ENCODE results near the gene PCBP3. TPM values are rescaled to one million over a fixed set of nuclear protein-coding genes. Genes with fewer than 3 reads are reported as not detected.
"Not testable (repeated sequence)": the region's sequence is repeated elsewhere in the genome, so short reads cannot be mapped to it uniquely, and the experiment has no call there.

Gene PCBP3
- total RNA-seq, 1 donor from 2014 or later: 2.5 TPM

DNA sequence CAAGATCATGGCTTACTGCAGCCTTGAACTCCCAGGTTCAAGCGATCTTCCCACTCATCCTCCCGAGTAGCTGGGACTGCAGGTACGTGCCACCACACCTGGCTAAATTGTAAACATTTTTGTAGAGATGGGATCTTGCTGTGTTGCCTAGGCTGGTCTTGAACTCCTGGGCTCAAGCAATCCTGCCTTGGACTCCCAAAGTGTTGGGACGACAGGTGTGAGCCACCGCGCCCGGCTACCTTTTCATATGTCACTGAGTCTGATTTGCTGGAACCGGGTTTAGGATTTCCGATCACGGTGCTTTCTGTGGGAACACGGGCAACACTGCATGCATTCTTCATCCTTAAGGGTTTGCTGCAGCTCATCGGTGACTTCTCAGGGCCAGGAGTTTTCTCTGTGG lies 32.2 kb upstream of the PCBP3 start:
- Mint-ChIP-seq H3K4me1 (ENCODE audit: unreplicated experiment) (peaks cover 2% of the 10 kb centered on the region), H3K36me3 (ENCODE audit: low read depth, unreplicated experiment) (peaks cover 3% of the 10 kb centered on the region), H3K27ac (ENCODE audit: unreplicated experiment) (no peak overlapping the region), H3K9me3 (ENCODE audit: unreplicated experiment) (no peaks in the 10 kb centered on the region), H3K4me3 (ENCODE audit: unreplicated experiment) (no peak overlapping the region), H3K27me3 (ENCODE audit: unreplicated experiment) (peaks cover 2% of the 10 kb centered on the region)
- no peak for DNase-seq (ENCODE audit: low spot score)
- TF ChIP-seq, protein P1, sequence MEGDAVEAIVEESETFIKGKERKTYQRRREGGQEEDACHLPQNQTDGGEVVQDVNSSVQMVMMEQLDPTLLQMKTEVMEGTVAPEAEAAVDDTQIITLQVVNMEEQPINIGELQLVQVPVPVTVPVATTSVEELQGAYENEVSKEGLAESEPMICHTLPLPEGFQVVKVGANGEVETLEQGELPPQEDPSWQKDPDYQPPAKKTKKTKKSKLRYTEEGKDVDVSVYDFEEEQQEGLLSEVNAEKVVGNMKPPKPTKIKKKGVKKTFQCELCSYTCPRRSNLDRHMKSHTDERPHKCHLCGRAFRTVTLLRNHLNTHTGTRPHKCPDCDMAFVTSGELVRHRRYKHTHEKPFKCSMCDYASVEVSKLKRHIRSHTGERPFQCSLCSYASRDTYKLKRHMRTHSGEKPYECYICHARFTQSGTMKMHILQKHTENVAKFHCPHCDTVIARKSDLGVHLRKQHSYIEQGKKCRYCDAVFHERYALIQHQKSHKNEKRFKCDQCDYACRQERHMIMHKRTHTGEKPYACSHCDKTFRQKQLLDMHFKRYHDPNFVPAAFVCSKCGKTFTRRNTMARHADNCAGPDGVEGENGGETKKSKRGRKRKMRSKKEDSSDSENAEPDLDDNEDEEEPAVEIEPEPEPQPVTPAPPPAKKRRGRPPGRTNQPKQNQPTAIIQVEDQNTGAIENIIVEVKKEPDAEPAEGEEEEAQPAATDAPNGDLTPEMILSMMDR (IDR thresholded peaks at IDR 0.05; ENCODE audit: unreplicated experiment): no peak

DNA sequence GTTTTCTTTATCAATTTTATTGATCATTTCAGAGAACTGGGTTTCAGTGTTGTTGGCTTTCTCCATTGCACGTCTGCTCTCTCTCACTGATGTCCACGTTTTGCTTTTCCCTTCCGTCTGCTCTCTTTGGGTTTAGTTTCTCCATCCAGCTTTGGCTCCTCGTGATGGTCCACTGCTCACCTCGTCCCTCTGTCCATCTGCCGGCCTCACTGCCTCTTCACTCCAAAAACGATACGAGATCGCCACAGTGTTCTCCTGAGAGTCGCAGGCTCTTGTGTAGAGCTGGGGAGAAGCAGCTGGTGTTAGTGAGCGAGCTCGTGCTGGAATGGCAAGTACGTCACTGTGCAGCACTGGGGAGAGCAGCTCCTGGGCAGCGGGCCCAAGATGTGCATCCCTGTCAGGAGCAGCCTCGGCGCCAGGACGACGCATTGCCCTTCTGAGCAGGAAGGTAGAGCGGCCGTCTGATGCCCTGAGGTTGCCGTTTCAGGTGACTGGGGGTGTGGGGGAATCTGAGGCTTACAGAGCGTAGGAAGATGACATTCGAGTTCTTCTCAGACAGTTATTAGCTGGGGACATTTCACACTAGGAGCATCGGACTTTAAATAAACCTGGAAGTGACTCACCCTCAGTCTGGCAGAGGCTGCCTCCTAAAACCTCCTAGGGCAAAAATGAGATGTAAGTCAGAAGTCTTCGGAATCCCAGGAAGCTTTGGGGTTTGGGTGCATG lies 31.4 kb upstream of the PCBP3 start:
- peaks cover 2% of the 10 kb centered on the region for H3K36me3 Mint-ChIP-seq (ENCODE audit: low read depth, unreplicated experiment)
- DNase-seq (ENCODE audit: low spot score): no peak
- H3K9me3 Mint-ChIP-seq (ENCODE audit: unreplicated experiment): no peaks in the 10 kb centered on the region
- no peak overlapping the region for H3K27ac Mint-ChIP-seq (ENCODE audit: unreplicated experiment)
- TF ChIP-seq, protein P1 (IDR thresholded peaks at IDR 0.05; ENCODE audit: unreplicated experiment): no peak
- H3K4me1 Mint-ChIP-seq (ENCODE audit: unreplicated experiment): peaks cover 2% of the 10 kb centered on the region
- peaks cover 2% of the 10 kb centered on the region for H3K27me3 Mint-ChIP-seq (ENCODE audit: unreplicated experiment)
- no peak overlapping the region for H3K4me3 Mint-ChIP-seq (ENCODE audit: unreplicated experiment)

DNA sequence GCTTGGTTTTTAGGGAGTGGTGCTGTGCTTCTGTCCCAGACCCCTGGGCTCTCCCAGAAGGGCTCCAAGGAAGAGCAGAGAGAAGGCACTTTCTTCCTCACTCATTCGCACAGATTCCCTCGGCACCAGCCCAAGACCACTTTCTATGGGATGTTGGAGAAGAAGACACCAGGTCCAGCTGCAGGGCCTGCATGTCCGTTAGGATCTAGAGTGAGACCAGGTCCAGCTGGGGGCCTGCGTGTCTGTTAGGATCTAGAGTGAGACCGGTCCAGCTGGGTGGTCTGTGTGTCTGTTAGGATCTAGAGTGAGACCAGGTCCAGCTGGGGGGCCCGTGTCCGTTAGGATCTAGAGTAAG lies 30.9 kb upstream of the PCBP3 start:
- H3K36me3 Mint-ChIP-seq (ENCODE audit: low read depth, unreplicated experiment); H3K27me3 Mint-ChIP-seq (ENCODE audit: unreplicated experiment); H3K4me3 Mint-ChIP-seq (ENCODE audit: unreplicated experiment); DNase-seq (ENCODE audit: low spot score); H3K27ac Mint-ChIP-seq (ENCODE audit: unreplicated experiment); H3K9me3 Mint-ChIP-seq (ENCODE audit: unreplicated experiment); H3K4me1 Mint-ChIP-seq (ENCODE audit: unreplicated experiment): not testable (repeated sequence)

DNA sequence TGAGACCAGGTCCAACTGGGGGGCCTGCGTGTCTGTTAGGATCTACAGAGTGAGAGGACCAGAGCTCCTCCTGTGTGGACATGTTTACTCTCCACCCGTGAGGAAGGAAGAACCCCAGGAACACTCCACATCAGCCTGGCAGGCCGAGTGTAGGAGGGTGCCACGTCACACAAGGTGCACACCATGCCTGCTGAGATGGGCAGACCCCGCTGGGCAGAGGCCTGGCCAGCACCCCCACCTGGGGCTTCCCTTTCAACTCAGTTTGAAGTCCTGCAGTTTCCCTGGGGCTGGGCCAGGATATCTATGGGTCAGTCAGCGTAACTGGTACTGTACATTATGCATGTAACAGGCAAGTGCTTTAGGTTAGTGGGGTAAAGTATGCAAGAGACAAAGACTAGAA lies 30.1 kb upstream of the PCBP3 start:
- no peaks in the 10 kb centered on the region for H3K4me1 Mint-ChIP-seq (ENCODE audit: unreplicated experiment)
- H3K27ac Mint-ChIP-seq (ENCODE audit: unreplicated experiment): no peak overlapping the region
- DNase-seq (ENCODE audit: low spot score): no peak
- H3K27me3 Mint-ChIP-seq (ENCODE audit: unreplicated experiment): peaks cover 2% of the 10 kb centered on the region
- H3K9me3 Mint-ChIP-seq (ENCODE audit: unreplicated experiment): no peaks in the 10 kb centered on the region
- H3K4me3 Mint-ChIP-seq (ENCODE audit: unreplicated experiment): no peak overlapping the region
- H3K36me3 Mint-ChIP-seq (ENCODE audit: low read depth, unreplicated experiment): no peaks in the 10 kb centered on the region
- TF ChIP-seq, protein P1 (IDR thresholded peaks at IDR 0.05; ENCODE audit: unreplicated experiment): no peak

DNA sequence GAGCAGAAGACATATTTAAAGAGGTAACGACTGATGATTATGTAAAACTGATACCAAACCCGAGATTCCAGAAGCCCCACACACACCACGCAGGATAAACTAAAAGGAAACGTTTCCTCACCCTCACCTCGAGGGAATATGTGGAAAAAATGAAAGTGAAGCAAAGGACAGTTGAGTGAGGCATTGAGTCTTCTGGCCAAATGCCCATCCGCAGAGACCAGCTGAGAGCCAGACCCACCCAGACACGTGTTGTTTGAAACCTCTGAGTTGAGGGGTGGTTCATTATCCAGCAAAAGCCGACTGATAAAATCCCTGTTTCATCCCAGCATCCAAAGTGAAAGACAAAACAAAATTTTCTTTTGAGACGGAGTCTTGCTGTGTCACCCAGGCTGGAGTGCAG lies 29.6 kb upstream of the PCBP3 start:
- no peak for DNase-seq (ENCODE audit: low spot score)
- no peak overlapping the region for H3K4me3 Mint-ChIP-seq (ENCODE audit: unreplicated experiment)
- no peaks in the 10 kb centered on the region for H3K4me1 Mint-ChIP-seq (ENCODE audit: unreplicated experiment)
- peaks cover 2% of the 10 kb centered on the region for H3K27me3 Mint-ChIP-seq (ENCODE audit: unreplicated experiment)
- H3K9me3 Mint-ChIP-seq (ENCODE audit: unreplicated experiment): no peaks in the 10 kb centered on the region
- TF ChIP-seq, protein P1 (IDR thresholded peaks at IDR 0.05; ENCODE audit: unreplicated experiment): no peak
- no peaks in the 10 kb centered on the region for H3K36me3 Mint-ChIP-seq (ENCODE audit: low read depth, unreplicated experiment)
- H3K27ac Mint-ChIP-seq (ENCODE audit: unreplicated experiment): no peak overlapping the region
